ENCODE measurements around the gene ZNF69.

GRCh38 chr19:11873762-11874161 lies 13.8 kb upstream of the ZNF69 start:
- no peak for TF ChIP-seq CTCF (IDR thresholded peaks at IDR 0.05)
- no peak for TF ChIP-seq POLR2A (IDR thresholded peaks at IDR 0.05)
